Activated CD8-positive, alpha-beta T cell treated with anti-CD3 and anti-CD28 coated beads for 36 hours (primary cell): Measurements from ENCODE around the gene SLMAP. TPM values are rescaled to one million over a fixed set of nuclear protein-coding genes. Genes with fewer than 3 reads are reported as not detected.

Experiments
- ATAC-seq: fragments of 200-7000 bp; cut with Tn5 transposase; one replicate; pipeline ENCODE4 v1.10.0; 2021; ENCODE audit warnings: mild to moderate bottlenecking, moderate library complexity
- CTCF ChIA-PET: fragments of 350-600 bp; sonication (Branson Sonifier 250); formaldehyde crosslinking; loops from one replicate; lab custom pipeline; 2021; ENCODE audit warnings: antibody characterized with exemption; lab: Charles Lee
- POLR2A ChIA-PET: fragments of 350-600 bp; sonication (Branson Sonifier 250); formaldehyde crosslinking; loops from one replicate; lab custom pipeline; 2021; ENCODE audit warnings: antibody characterized with exemption; lab: Charles Lee
- DNase-seq: peaks from one replicate; pipeline ENCODE4 v3.0.0-alpha.2; 2020
- H3K27ac Mint-ChIP-seq: one replicate; pipeline ENCODE4 v1.8.0; 2021; ENCODE audit warnings: mild to moderate bottlenecking, mixed read lengths
- H3K27me3 Mint-ChIP-seq: one replicate; pipeline ENCODE4 v1.8.0; 2021; ENCODE audit warnings: mixed read lengths
- H3K36me3 Mint-ChIP-seq: one replicate; pipeline ENCODE4 v1.8.0; 2021; ENCODE audit warnings: low read depth, mixed read lengths
- H3K4me1 Mint-ChIP-seq: one replicate; pipeline ENCODE4 v1.8.0; 2021; ENCODE audit warnings: low read depth, mixed read lengths
- H3K4me3 Mint-ChIP-seq: one replicate; pipeline ENCODE4 v1.8.0; 2021; ENCODE audit warnings: mild to moderate bottlenecking, moderate library complexity, mixed read lengths
- H3K9me3 Mint-ChIP-seq: one replicate; pipeline ENCODE4 v1.8.0; 2021; ENCODE audit warnings: mixed read lengths
- intact Hi-C: fragments of 100-400 bp; cut with micrococcal nuclease; formaldehyde crosslinking; loops from one replicate; pipeline ENCODE4 v1.10.0; 2022
- total RNA-seq, 2 experiments: library from RNA; stranded (reverse); gene quantifications; one replicate each; pipeline ENCODE4 v1.2.3, GENCODE V29; 2021
- TF ChIP-seq, protein P1 (sequence below): fragments of 200-600 bp; IDR thresholded peaks from one replicate; pipeline ENCODE4 v1.8.0; 2022; ENCODE audit warnings: antibody characterized with exemption, mild to moderate bottlenecking

Gene SLMAP
- total RNA-seq, 2 experiments from 2014 or later: 45.8 to 47.3 TPM

DNA sequence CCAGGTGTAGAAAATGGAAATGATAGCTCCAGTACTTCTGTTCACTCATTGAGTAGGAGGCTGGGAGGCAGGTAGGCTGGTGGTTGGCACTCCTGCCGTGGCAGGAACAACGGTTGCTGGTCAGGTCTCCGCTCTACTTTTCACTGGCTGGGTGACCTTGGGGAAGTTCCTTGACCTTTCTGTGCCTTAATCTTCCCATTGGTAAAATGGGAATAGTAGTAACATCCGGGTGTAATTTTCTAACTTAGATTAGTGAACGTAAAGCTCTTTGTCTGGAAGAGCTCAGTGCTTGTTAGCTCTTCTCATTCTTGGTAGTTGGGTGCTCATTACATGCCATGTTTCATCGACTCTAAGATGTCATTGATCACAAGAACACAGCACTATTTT is 206.3 kb downstream of the SLMAP start:
- Mint-ChIP-seq H3K36me3 (no peaks in the 10 kb centered on the region), H3K9me3 (no peaks in the 10 kb centered on the region), H3K27me3 (no peaks in the 10 kb centered on the region), H3K4me3 (no peak overlapping the region), H3K4me1 (peaks cover 6% of the 10 kb centered on the region), H3K27ac (no peak overlapping the region)
- DNase-seq (no peak), ATAC-seq (no peak)
- ChIA-PET POLR2A (interaction anchor here (0.5 to 0.6 kb wide), 3 partner anchors 20 to 729 kb away, joined by 3 to 4 read pairs (median 3); no protein-coding TSS in a partner anchor), CTCF (interaction anchor here (0.6 to 1.7 kb wide), 10 partner anchors 10 to 344 kb away, joined by 3 to 10 read pairs (median 3); partner anchors contain the start of genes FLNB, HTD2 and RPP14)
- intact Hi-C loops: no loop called here
- TF ChIP-seq, protein P1, sequence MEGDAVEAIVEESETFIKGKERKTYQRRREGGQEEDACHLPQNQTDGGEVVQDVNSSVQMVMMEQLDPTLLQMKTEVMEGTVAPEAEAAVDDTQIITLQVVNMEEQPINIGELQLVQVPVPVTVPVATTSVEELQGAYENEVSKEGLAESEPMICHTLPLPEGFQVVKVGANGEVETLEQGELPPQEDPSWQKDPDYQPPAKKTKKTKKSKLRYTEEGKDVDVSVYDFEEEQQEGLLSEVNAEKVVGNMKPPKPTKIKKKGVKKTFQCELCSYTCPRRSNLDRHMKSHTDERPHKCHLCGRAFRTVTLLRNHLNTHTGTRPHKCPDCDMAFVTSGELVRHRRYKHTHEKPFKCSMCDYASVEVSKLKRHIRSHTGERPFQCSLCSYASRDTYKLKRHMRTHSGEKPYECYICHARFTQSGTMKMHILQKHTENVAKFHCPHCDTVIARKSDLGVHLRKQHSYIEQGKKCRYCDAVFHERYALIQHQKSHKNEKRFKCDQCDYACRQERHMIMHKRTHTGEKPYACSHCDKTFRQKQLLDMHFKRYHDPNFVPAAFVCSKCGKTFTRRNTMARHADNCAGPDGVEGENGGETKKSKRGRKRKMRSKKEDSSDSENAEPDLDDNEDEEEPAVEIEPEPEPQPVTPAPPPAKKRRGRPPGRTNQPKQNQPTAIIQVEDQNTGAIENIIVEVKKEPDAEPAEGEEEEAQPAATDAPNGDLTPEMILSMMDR: no peak

DNA sequence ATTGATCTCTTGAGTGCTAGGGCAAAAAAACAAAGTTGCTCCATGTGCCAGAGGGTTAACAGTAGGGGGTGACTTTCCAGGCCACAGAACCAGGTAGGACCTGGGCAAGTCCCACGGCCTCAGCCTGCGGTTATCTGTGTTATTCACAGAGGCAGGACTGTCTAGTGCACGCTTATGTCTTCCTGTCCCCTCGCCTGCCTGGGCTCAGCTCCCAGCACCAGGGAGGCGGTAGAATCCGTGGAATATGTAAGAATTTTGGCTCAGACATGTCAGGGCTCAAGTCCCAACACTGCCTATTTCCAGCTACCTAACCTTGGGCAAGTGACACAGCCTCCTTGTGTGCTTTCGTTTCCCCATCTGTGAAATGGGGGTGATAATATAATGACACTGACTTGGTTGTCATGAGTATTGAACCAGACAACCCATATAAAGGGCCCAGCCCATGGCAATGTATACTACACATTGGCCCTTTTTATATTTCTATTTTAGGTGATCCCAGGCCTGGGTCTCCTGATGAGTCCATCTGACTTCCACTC is 207.8 kb downstream of the SLMAP start:
- peaks cover 1% of the 10 kb centered on the region for H3K36me3 Mint-ChIP-seq
- H3K9me3 Mint-ChIP-seq: no peaks in the 10 kb centered on the region
- H3K27me3 Mint-ChIP-seq: no peaks in the 10 kb centered on the region
- ChIA-PET POLR2A (no interaction called here), CTCF (no interaction called here)
- ATAC-seq (no peak), DNase-seq (no peak)
- H3K4me1 Mint-ChIP-seq: peaks cover 11% of the 10 kb centered on the region
- no peak overlapping the region for H3K4me3 Mint-ChIP-seq
- intact Hi-C loops: no loop called here
- TF ChIP-seq, protein P1: no peak
- no peak overlapping the region for H3K27ac Mint-ChIP-seq

DNA sequence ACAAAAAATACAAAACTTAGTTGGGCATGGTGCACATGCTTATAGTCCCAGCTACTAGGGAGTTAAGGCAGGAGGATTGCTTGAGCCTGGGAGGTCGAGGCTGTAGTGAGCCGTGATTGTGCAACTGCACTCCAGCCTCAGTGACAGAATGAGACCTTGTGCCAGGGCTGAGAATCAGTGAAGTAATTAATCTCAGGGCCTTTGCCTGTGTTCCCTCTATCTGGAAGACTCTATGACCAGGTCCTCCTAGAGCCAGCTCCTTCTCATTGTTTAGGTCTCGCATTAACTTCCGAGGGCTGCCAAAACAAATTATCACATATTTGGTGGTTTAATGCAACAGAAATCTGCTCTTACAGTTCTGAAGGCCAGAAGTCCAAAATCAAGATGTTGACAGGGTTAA is 210.7 kb downstream of the SLMAP start:
- H3K36me3 Mint-ChIP-seq: peaks cover 1% of the 10 kb centered on the region
- no peak overlapping the region for H3K4me3 Mint-ChIP-seq
- H3K4me1 Mint-ChIP-seq: peaks cover 7% of the 10 kb centered on the region
- POLR2A ChIA-PET: no interaction called here
- CTCF ChIA-PET: no interaction called here
- no peak for ATAC-seq
- no peaks in the 10 kb centered on the region for H3K27me3 Mint-ChIP-seq
- no peaks in the 10 kb centered on the region for H3K9me3 Mint-ChIP-seq
- no peak for DNase-seq
- intact Hi-C loops: no loop called here
- TF ChIP-seq, protein P1: no peak
- no peak overlapping the region for H3K27ac Mint-ChIP-seq

DNA sequence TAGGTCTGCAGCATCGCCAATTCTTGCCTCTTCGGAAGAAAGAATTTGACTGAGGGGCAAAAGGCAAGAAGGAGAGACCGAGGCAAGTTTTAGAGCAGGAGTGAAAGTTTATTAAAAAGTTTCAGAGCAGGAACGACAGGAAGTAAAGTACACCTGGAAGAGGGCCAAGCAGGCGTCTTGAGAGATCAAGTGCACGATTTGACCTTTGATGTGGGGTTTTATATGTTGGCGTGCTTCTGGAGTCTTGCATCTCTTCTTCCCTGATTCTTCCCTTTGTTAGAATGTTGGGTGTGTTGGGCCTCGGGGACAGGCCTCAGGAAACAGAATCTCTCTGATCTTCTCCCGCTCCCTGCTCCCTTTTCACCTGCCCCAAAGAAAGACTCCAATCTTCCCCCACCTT is 211.5 kb downstream of the SLMAP start:
- H3K36me3 Mint-ChIP-seq: peaks cover 1% of the 10 kb centered on the region
- intact Hi-C loops: no loop called here
- no peak overlapping the region for H3K27ac Mint-ChIP-seq
- no peaks in the 10 kb centered on the region for H3K27me3 Mint-ChIP-seq
- H3K9me3 Mint-ChIP-seq: no peaks in the 10 kb centered on the region
- DNase-seq (peak; percentile 16), ATAC-seq (no peak)
- ChIA-PET CTCF (no interaction called here), POLR2A (no interaction called here)
- H3K4me1 Mint-ChIP-seq: peaks cover 7% of the 10 kb centered on the region
- no peak overlapping the region for H3K4me3 Mint-ChIP-seq
- TF ChIP-seq, protein P1: no peak

DNA sequence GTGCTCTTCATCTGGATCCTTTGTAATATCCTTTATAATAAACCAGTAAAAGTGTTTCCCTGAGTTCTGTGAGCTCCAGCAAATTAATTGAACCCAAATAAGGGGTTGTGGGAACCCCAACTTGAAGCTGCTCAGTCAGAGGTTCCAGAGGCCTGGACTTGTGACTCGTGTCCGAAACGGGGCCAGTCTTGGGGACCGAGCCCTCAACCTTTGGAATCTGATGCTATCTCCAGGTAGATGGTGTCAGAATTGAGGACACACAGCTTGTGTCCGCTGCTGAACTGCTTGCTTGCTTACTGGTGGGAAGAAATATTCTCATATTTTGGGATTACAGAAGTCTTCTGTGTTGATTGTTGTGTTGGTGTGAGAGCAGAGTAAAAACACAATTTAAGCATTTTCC is 212.4 kb downstream of the SLMAP start:
- intact Hi-C loops: no loop called here
- peaks cover 1% of the 10 kb centered on the region for H3K36me3 Mint-ChIP-seq
- TF ChIP-seq, protein P1: no peak

More for the DNA sequence above, 212.4 kb downstream of the SLMAP start:
- no peak for DNase-seq
- Mint-ChIP-seq H3K4me1 (peaks cover 7% of the 10 kb centered on the region), H3K9me3 (no peaks in the 10 kb centered on the region), H3K27me3 (no peaks in the 10 kb centered on the region), H3K4me3 (no peak overlapping the region), H3K27ac (no peak overlapping the region)
- no peak for ATAC-seq
- ChIA-PET POLR2A (no interaction called here), CTCF (no interaction called here)
